ENCODE data around the gene KIAA0232.
A peak's percentile ranks its signal among the peaks of the same experiment; 100 is the strongest.

KIAA0232 gene

GRCh38 chr4:6740347-6740746, 42.2 kb upstream of the KIAA0232 start:
- intact Hi-C loops (cut with DNase I; ENCODE audit: low total_unique reads), result no loop called here

GRCh38 chr4:6742507-6742906, 40.0 kb upstream of the KIAA0232 start:
- H3K27me3 ChIP-seq, result no peaks in the 10 kb centered on the region
- H3K36me3 ChIP-seq, result no peaks in the 10 kb centered on the region
- no peak overlapping the region for H3K4me3 ChIP-seq
- H3K4me1 ChIP-seq, result peaks cover 0 to 12% (median 11%) of the 10 kb centered on the region in 4 donors
- intact Hi-C loops (cut with DNase I; ENCODE audit: low total_unique reads), result no loop called here
- TF ChIP-seq CTCF (IDR thresholded peaks at IDR 0.05), result no peak
- no peak overlapping the region for H3K27ac ChIP-seq
- no peaks in the 10 kb centered on the region for H3K9me3 ChIP-seq
- DNase-seq, result no peak

More at GRCh38 chr4:6740347-6740746, 42.2 kb upstream of the KIAA0232 start:
- Histone ChIP-seq H3K36me3 (no peaks in the 10 kb centered on the region), H3K9me3 (no peaks in the 10 kb centered on the region), H3K27ac (no peak overlapping the region), H3K27me3 (no peaks in the 10 kb centered on the region), H3K4me1 (no peaks in the 10 kb centered on the region), H3K4me3 (no peak overlapping the region)
- no peak for DNase-seq
- TF ChIP-seq CTCF (IDR thresholded peaks at IDR 0.05), result no peak

- TF ChIP-seq CTCF (IDR thresholded peaks at IDR 0.05), result no peak
- Histone ChIP-seq H3K27ac (no peak overlapping the region), H3K4me3 (no peak overlapping the region), H3K36me3 (no peaks in the 10 kb centered on the region), H3K9me3 (no peaks in the 10 kb centered on the region), H3K4me1 (peaks cover 0 to 16% (median 16%) of the 10 kb centered on the region in 4 donors), H3K27me3 (no peaks in the 10 kb centered on the region)
- intact Hi-C loops (cut with DNase I; ENCODE audit: low total_unique reads), result no loop called here
- no peak for DNase-seq
Measured at GRCh38 chr4:6742989-6743388, 39.5 kb upstream of the KIAA0232 start.

GRCh38 chr4:6746721-6747293, 35.7 kb upstream of the KIAA0232 start:
- H3K4me1 ChIP-seq, result peaks cover 0 to 36% (median 27%) of the 10 kb centered on the region in 4 donors

GRCh38 chr4:6747294-6748051, 35.1 kb upstream of the KIAA0232 start:
- intact Hi-C loops (cut with DNase I; ENCODE audit: low total_unique reads), result no loop called here

More at GRCh38 chr4:6746721-6747293, 35.7 kb upstream of the KIAA0232 start:
- no peaks in the 10 kb centered on the region for H3K9me3 ChIP-seq
- no peak for TF ChIP-seq CTCF (IDR thresholded peaks at IDR 0.05)
- DNase-seq, result peak in 1 of 2 donors; percentile 83
- peak overlapping the region; percentile 45 to 51 for H3K27ac ChIP-seq
- intact Hi-C loops (cut with DNase I; ENCODE audit: low total_unique reads), result no loop called here
- H3K4me3 ChIP-seq, result no peak overlapping the region
- H3K27me3 ChIP-seq, result no peaks in the 10 kb centered on the region
- no peaks in the 10 kb centered on the region for H3K36me3 ChIP-seq

More at GRCh38 chr4:6747294-6748051, 35.1 kb upstream of the KIAA0232 start:
- H3K27me3 ChIP-seq, result no peaks in the 10 kb centered on the region
- peaks cover 0 to 36% (median 27%) of the 10 kb centered on the region in 4 donors for H3K4me1 ChIP-seq
- DNase-seq, result peak in 1 of 2 donors; percentile 80
- TF ChIP-seq CTCF (IDR thresholded peaks at IDR 0.05), result no peak
- H3K9me3 ChIP-seq, result no peaks in the 10 kb centered on the region
- H3K4me3 ChIP-seq, result no peak overlapping the region
- no peaks in the 10 kb centered on the region for H3K36me3 ChIP-seq
- peak overlapping the region; percentile 45 to 51 for H3K27ac ChIP-seq

Data from tibial artery (tissue), 4 donors.